SK-N-SH (cell line): ENCODE data around the gene PBOV1.

ENCODE experiments used
- CTCF ChIP-seq: fragments of 200-600 bp; sonication (generic); IDR thresholded peaks from 2 replicates; pipeline ENCODE4 v1.6.1; 2017; ENCODE audit warnings: antibody characterized with exemption, mild to moderate bottlenecking, moderate library complexity
- EZH2phosphoT487 ChIP-seq: fragments of 200-600 bp; sonication (generic); IDR thresholded peaks from 2 replicates; pipeline ENCODE4 v1.6.1; 2017; ENCODE audit warnings: low read depth, mixed run types, mild to moderate bottlenecking, antibody characterized with exemption, moderate library complexity, borderline replicate concordance
- NRF1 ChIP-seq: IDR thresholded peaks from 2 replicates; pipeline ENCODE4 v1.6.1; 2012; ENCODE audit warnings: low read depth, mild to moderate bottlenecking, low read length
- TEAD4 ChIP-seq: IDR thresholded peaks from 2 replicates; pipeline ENCODE4 v1.4.0; 2012; ENCODE audit warnings: mild to moderate bottlenecking, borderline replicate concordance; ENCODE audit not compliant: insufficient read depth

- TF ChIP-seq NRF1 (no peak), TEAD4 (no peak), EZH2phosphoT487 (no peak), CTCF (no peak)
Measured at GRCh38 chr6:138198430-138199091, 19.7 kb downstream of the PBOV1 start.
